DMS79 treated with DMSO at 0.1 percent for 48 hours (cell line): ENCODE measurements around the gene MLC1.

Source experiments
- DNase-seq: peaks from one replicate; lab custom pipeline; 2025; lab: John Stamatoyannopoulos, UW

Gene MLC1

GRCh38 chr22:50058061-50058905 is 26.9 kb downstream of the MLC1 start, which contains the start of gene TTLL8:
Gene TTLL8 (minus strand): TSS chr22:50058298.
- no peak for DNase-seq

- DNase-seq = no peak
Observed at GRCh38 chr22:50057278-50058060, 27.8 kb downstream of the MLC1 start.

GRCh38 chr22:50056214-50056972 is 28.8 kb downstream of the MLC1 start:
- no peak for DNase-seq

GRCh38 chr22:50053861-50054260 is 31.4 kb downstream of the MLC1 start:
- DNase-seq = no peak

- DNase-seq = no peak
Observed at GRCh38 chr22:50051930-50052329, 33.3 kb downstream of the MLC1 start.

GRCh38 chr22:50049299-50050195 is 35.7 kb downstream of the MLC1 start:
- no peak for DNase-seq

GRCh38 chr22:50048836-50049235 is 36.4 kb downstream of the MLC1 start:
- no peak for DNase-seq

GRCh38 chr22:50048061-50048765 is 37.0 kb downstream of the MLC1 start:
- DNase-seq = no peak

GRCh38 chr22:50047346-50047745 is 37.9 kb downstream of the MLC1 start:
- DNase-seq = no peak

GRCh38 chr22:50046481-50047245 is 38.6 kb downstream of the MLC1 start:
- no peak for DNase-seq

GRCh38 chr22:50046019-50046415 is 39.2 kb downstream of the MLC1 start:
- DNase-seq = no peak

- DNase-seq = no peak
Observed at GRCh38 chr22:50045211-50046018, 39.8 kb downstream of the MLC1 start.

- no peak for DNase-seq
Observed at GRCh38 chr22:50044485-50045118, 40.6 kb downstream of the MLC1 start.

- DNase-seq = no peak
Observed at GRCh38 chr22:50041361-50042065, 43.7 kb downstream of the MLC1 start.

- DNase-seq = no peak
Observed at GRCh38 chr22:50040717-50041116, 44.5 kb downstream of the MLC1 start.

GRCh38 chr22:50039669-50040443 is 45.4 kb downstream of the MLC1 start:
- DNase-seq = no peak
